D721Med (cell line): Measurements from ENCODE around the gene FLT4.

ENCODE experiments used
- DNase-seq: peaks from one replicate; pipeline ENCODE4 v3.0.0; 2011; ENCODE audit warnings: low spot score; ENCODE audit not compliant: insufficient read length
- FAIRE-seq: peaks from 2 replicates; lab custom pipeline; 2011; peaks lifted over from hg19 to GRCh38; lab: Jason Lieb, UNC
- CTCF ChIP-seq: IDR thresholded peaks from 2 replicates; pipeline ENCODE4 v1.5.1; 2012; ENCODE audit warnings: mild to moderate bottlenecking, control low read depth; ENCODE audit not compliant: insufficient read depth; ENCODE audit errors: missing control alignments

The FLT4 gene

GRCh38 chr5:180609386-180609785 is 40.0 kb downstream of the FLT4 start:
- TF ChIP-seq CTCF: no peak
- FAIRE-seq (no peak), DNase-seq (no peak)

GRCh38 chr5:180608572-180609310 is 40.7 kb downstream of the FLT4 start:
- TF ChIP-seq CTCF: no peak
- DNase-seq (no peak), FAIRE-seq (no peak)

- no peak for FAIRE-seq
- TF ChIP-seq CTCF: no peak
- no peak for DNase-seq
These were observed 41.4 kb downstream of the FLT4 start for GRCh38 chr5:180607861-180608571.

- no peak for FAIRE-seq
- TF ChIP-seq CTCF: no peak
- no peak for DNase-seq
These were observed 43.1 kb downstream of the FLT4 start for GRCh38 chr5:180606215-180606785.

GRCh38 chr5:180605554-180606214 is 43.7 kb downstream of the FLT4 start:
- no peak for FAIRE-seq
- DNase-seq: peak; percentile 81
- TF ChIP-seq CTCF: peak; percentile 70

GRCh38 chr5:180604271-180604670 is 45.1 kb downstream of the FLT4 start:
- DNase-seq: no peak
- no peak for TF ChIP-seq CTCF
- no peak for FAIRE-seq
